Measurements from ENCODE around the gene CFAP57.

The CFAP57 gene

GRCh38 chr1:43235451-43236121 is 63.5 kb downstream of the CFAP57 start:
- H3K4me2 ChIP-seq: no peak overlapping the region
- no peaks in the 10 kb centered on the region for H3K36me3 ChIP-seq (ENCODE audit: insufficient read depth)
- no peaks in the 10 kb centered on the region for H3K4me1 ChIP-seq (ENCODE audit: low read depth, poor library complexity, severe bottlenecking)
- no peak overlapping the region for H3K27ac ChIP-seq
- no peaks in the 10 kb centered on the region for H3K79me2 ChIP-seq (ENCODE audit: insufficient read depth, low read depth)
- H2AFZ ChIP-seq (ENCODE audit: low read depth): no peak overlapping the region
- no peak for TF ChIP-seq CTCF (conservative IDR thresholded peaks at IDR 0.05; ENCODE audit: low read depth, low read length)
- H3K9ac ChIP-seq: no peak overlapping the region
- no peak overlapping the region for H3K4me3 ChIP-seq (IDR thresholded peaks at IDR 0.05; ENCODE audit: insufficient read depth, low read depth, low read length)
- H3K27me3 ChIP-seq (ENCODE audit: insufficient read depth, low read depth): no peaks in the 10 kb centered on the region
- no peaks in the 10 kb centered on the region for H4K20me1 ChIP-seq (ENCODE audit: insufficient read depth)

GRCh38 chr1:43237121-43237520 is 65.0 kb downstream of the CFAP57 start:
- H3K4me3 ChIP-seq (IDR thresholded peaks at IDR 0.05; ENCODE audit: insufficient read depth, low read depth, low read length): no peak overlapping the region
- no peak for TF ChIP-seq CTCF (conservative IDR thresholded peaks at IDR 0.05; ENCODE audit: low read depth, low read length)
- no peak overlapping the region for H2AFZ ChIP-seq (ENCODE audit: low read depth)
- no peaks in the 10 kb centered on the region for H4K20me1 ChIP-seq (ENCODE audit: insufficient read depth)
- H3K27me3 ChIP-seq (ENCODE audit: insufficient read depth, low read depth): no peaks in the 10 kb centered on the region
- no peaks in the 10 kb centered on the region for H3K4me1 ChIP-seq (ENCODE audit: low read depth, poor library complexity, severe bottlenecking)
- no peak overlapping the region for H3K27ac ChIP-seq
- no peaks in the 10 kb centered on the region for H3K79me2 ChIP-seq (ENCODE audit: insufficient read depth, low read depth)
- no peak overlapping the region for H3K4me2 ChIP-seq
- H3K9ac ChIP-seq: no peak overlapping the region
- no peaks in the 10 kb centered on the region for H3K36me3 ChIP-seq (ENCODE audit: insufficient read depth)

GRCh38 chr1:43238085-43238484 is 66.0 kb downstream of the CFAP57 start:
- H3K4me1 ChIP-seq (ENCODE audit: low read depth, poor library complexity, severe bottlenecking): no peaks in the 10 kb centered on the region
- no peak overlapping the region for H3K9ac ChIP-seq
- no peak overlapping the region for H2AFZ ChIP-seq (ENCODE audit: low read depth)
- no peaks in the 10 kb centered on the region for H3K27me3 ChIP-seq (ENCODE audit: insufficient read depth, low read depth)
- H3K79me2 ChIP-seq (ENCODE audit: insufficient read depth, low read depth): no peaks in the 10 kb centered on the region
- H3K4me3 ChIP-seq (IDR thresholded peaks at IDR 0.05; ENCODE audit: insufficient read depth, low read depth, low read length): no peak overlapping the region
- H3K36me3 ChIP-seq (ENCODE audit: insufficient read depth): no peaks in the 10 kb centered on the region
- no peak overlapping the region for H3K4me2 ChIP-seq
- no peak overlapping the region for H3K27ac ChIP-seq
- H4K20me1 ChIP-seq (ENCODE audit: insufficient read depth): no peaks in the 10 kb centered on the region
- TF ChIP-seq CTCF (conservative IDR thresholded peaks at IDR 0.05; ENCODE audit: low read depth, low read length): no peak

GRCh38 chr1:43238991-43239469 is 66.9 kb downstream of the CFAP57 start:
- H3K27me3 ChIP-seq (ENCODE audit: insufficient read depth, low read depth): no peaks in the 10 kb centered on the region
- H3K4me2 ChIP-seq: no peak overlapping the region
- no peaks in the 10 kb centered on the region for H3K36me3 ChIP-seq (ENCODE audit: insufficient read depth)
- TF ChIP-seq CTCF (conservative IDR thresholded peaks at IDR 0.05; ENCODE audit: low read depth, low read length): no peak
- no peaks in the 10 kb centered on the region for H3K79me2 ChIP-seq (ENCODE audit: insufficient read depth, low read depth)
- no peak overlapping the region for H3K4me3 ChIP-seq (IDR thresholded peaks at IDR 0.05; ENCODE audit: insufficient read depth, low read depth, low read length)
- no peak overlapping the region for H3K9ac ChIP-seq
- no peaks in the 10 kb centered on the region for H4K20me1 ChIP-seq (ENCODE audit: insufficient read depth)
- H2AFZ ChIP-seq (ENCODE audit: low read depth): no peak overlapping the region
- H3K4me1 ChIP-seq (ENCODE audit: low read depth, poor library complexity, severe bottlenecking): no peaks in the 10 kb centered on the region
- H3K27ac ChIP-seq: no peak overlapping the region
